GM23338 (cell line): ENCODE results near the gene CRYAB. TPM values are rescaled to one million over a fixed set of nuclear protein-coding genes. Genes with fewer than 3 reads are reported as not detected.
A peak's percentile ranks its signal among the peaks of the same experiment; 100 is the strongest.

Experiments
- ATAC-seq: fragments of 200-7000 bp; cut with Tn5 transposase; 3 replicates; pipeline ENCODE4 v1.9.1; 2020
- DNase-seq: peaks from one replicate; pipeline ENCODE4 v3.0.0-alpha.2; 2015; ENCODE audit warnings: low spot score
- H2AFZ ChIP-seq: fragments of 200-600 bp; sonication (generic); 2 replicates; pipeline ENCODE4 v1.8.0; 2016; ENCODE audit warnings: antibody characterized with exemption, mild to moderate bottlenecking, moderate library complexity
- H3F3A ChIP-seq: fragments of 200-600 bp; sonication (generic); replicated peaks from 2 replicates; pipeline ENCODE4 v1.8.0; 2017; ENCODE audit warnings: antibody characterized with exemption, mixed run types, low read depth
- H3K27ac ChIP-seq: fragments of 200-600 bp; sonication (generic); 2 replicates; pipeline ENCODE4 v1.6.1; 2016; ENCODE audit warnings: low read depth
- H3K27me3 ChIP-seq: fragments of 200-600 bp; sonication (generic); 2 replicates; pipeline ENCODE4 v1.8.0; 2016; ENCODE audit warnings: mild to moderate bottlenecking, mixed run types, moderate library complexity; ENCODE audit not compliant: insufficient read depth
- H3K36me3 ChIP-seq: fragments of 200-600 bp; sonication (generic); 2 replicates; pipeline ENCODE4 v1.8.0; 2016; ENCODE audit warnings: mild to moderate bottlenecking; ENCODE audit not compliant: insufficient read depth
- H3K4me1 ChIP-seq: fragments of 200-600 bp; sonication (generic); 2 replicates; pipeline ENCODE4 v1.8.0; 2016; ENCODE audit warnings: mild to moderate bottlenecking, moderate library complexity; ENCODE audit not compliant: insufficient read depth
- H3K4me2 ChIP-seq: fragments of 200-600 bp; sonication (generic); 2 replicates; pipeline ENCODE4 v1.7.1; 2017; ENCODE audit warnings: mixed run types
- H3K4me3 ChIP-seq: fragments of 200-600 bp; sonication (generic); 2 replicates; pipeline ENCODE4 v1.6.1; 2016; ENCODE audit warnings: mixed run types
- H3K79me2 ChIP-seq: fragments of 200-600 bp; sonication (generic); replicated peaks from 2 replicates; pipeline ENCODE4 v1.8.0; 2017; ENCODE audit warnings: mild to moderate bottlenecking; ENCODE audit not compliant: insufficient read depth
- H3K9me2 ChIP-seq: fragments of 200-600 bp; sonication (generic); 2 replicates; pipeline ENCODE4 v1.8.0; 2017; ENCODE audit not compliant: insufficient read depth
- H4K20me1 ChIP-seq: fragments of 200-600 bp; sonication (generic); replicated peaks from 2 replicates; pipeline ENCODE4 v1.8.0; 2017; ENCODE audit warnings: mild to moderate bottlenecking; ENCODE audit not compliant: insufficient read depth
- H3K27ac Mint-ChIP-seq: 2 replicates; pipeline ENCODE4 v1.8.0; 2020; ENCODE audit warnings: inconsistent platforms, mild to moderate bottlenecking, moderate library complexity, mixed read lengths
- H3K27me3 Mint-ChIP-seq: 3 replicates; pipeline ENCODE4 v1.8.0; 2022; ENCODE audit warnings: low read depth, mild to moderate bottlenecking, moderate library complexity, mixed read lengths, inconsistent platforms; ENCODE audit not compliant: insufficient read depth, poor library complexity
- H3K36me3 Mint-ChIP-seq: 3 replicates; pipeline ENCODE4 v1.8.0; 2021; ENCODE audit warnings: low read depth, mild to moderate bottlenecking, inconsistent platforms, moderate library complexity, mixed read lengths
- H3K4me1 Mint-ChIP-seq: 3 replicates; pipeline ENCODE4 v1.8.0; 2020; ENCODE audit warnings: mild to moderate bottlenecking, inconsistent platforms, mixed read lengths
- H3K4me3 Mint-ChIP-seq: 3 replicates; pipeline ENCODE4 v1.8.0; 2021; ENCODE audit warnings: moderate library complexity, mild to moderate bottlenecking, inconsistent platforms, mixed read lengths
- H3K9me3 Mint-ChIP-seq: 3 replicates; pipeline ENCODE4 v1.8.0; 2020; ENCODE audit warnings: moderate library complexity, mild to moderate bottlenecking, inconsistent platforms, mixed read lengths
- CREB1 ChIP-seq: fragments of 250-450 bp; sonication (Bioruptor Pico); IDR thresholded peaks from 2 replicates; pipeline ENCODE4 v1.5.0; 2020; ENCODE audit warnings: low read depth, mild to moderate bottlenecking, moderate library complexity
- CTCF ChIP-seq, 2 experiments: fragments of 200-600 bp in 1 of 2; sonication (generic) in 1 of 2; conservative IDR thresholded peaks; 2 replicates each; pipeline versions ENCODE4 v1.5.1 to v1.6.1; 2016 to 2017; ENCODE audit warnings: antibody characterized with exemption in 2 of 2, low read depth in 2 of 2, mild to moderate bottlenecking in 2 of 2, moderate library complexity in 1 of 2
- EZH2 ChIP-seq: fragments of 200-600 bp; sonication (generic); IDR thresholded peaks from one replicate; pipeline ENCODE4 v1.8.0; 2017; ENCODE audit warnings: antibody characterized with exemption, mild to moderate bottlenecking, low read depth; ENCODE audit not compliant: unreplicated experiment
- EZH2phosphoT487 ChIP-seq: fragments of 200-600 bp; sonication (generic); IDR thresholded peaks from one replicate; pipeline ENCODE4 v1.8.1; 2018; ENCODE audit warnings: antibody characterized with exemption; ENCODE audit not compliant: unreplicated experiment
- JUNB ChIP-seq: IDR thresholded peaks from one replicate; pipeline ENCODE4 v1.6.1; 2016; ENCODE audit warnings: antibody characterized with exemption; ENCODE audit not compliant: unreplicated experiment
- NANOG ChIP-seq: IDR thresholded peaks from 2 replicates; pipeline ENCODE4 v1.6.1; 2016; ENCODE audit warnings: antibody characterized with exemption, borderline replicate concordance
- POLR2AphosphoS5 ChIP-seq: IDR thresholded peaks from 2 replicates; pipeline ENCODE4 v1.6.1; 2016; ENCODE audit warnings: antibody characterized with exemption, low read depth
- REST ChIP-seq: IDR thresholded peaks from one replicate; pipeline ENCODE4 v1.6.1; 2018; ENCODE audit warnings: antibody characterized with exemption; ENCODE audit not compliant: unreplicated experiment
- STAT1 ChIP-seq: IDR thresholded peaks from one replicate; pipeline ENCODE4 v1.6.1; 2016; ENCODE audit warnings: antibody characterized with exemption; ENCODE audit not compliant: unreplicated experiment
- ZNF114 ChIP-seq: fragments of 250-450 bp; sonication (Bioruptor Pico); IDR thresholded peaks from 2 replicates; pipeline ENCODE4 v1.5.0; 2020; ENCODE audit warnings: mild to moderate bottlenecking, moderate library complexity
- ZNF331 ChIP-seq: fragments of 250-450 bp; sonication (Bioruptor Pico); IDR thresholded peaks from 2 replicates; pipeline ENCODE4 v1.5.0; 2020; ENCODE audit warnings: low read depth, mild to moderate bottlenecking, moderate library complexity
- polyA plus RNA-seq: library from polyadenylated mRNA; unstranded; fragments of >200 nt; fragmentation: Nextera tagmentation; extraction: Ambion mirVana; gene quantifications from 2 replicates; pipeline ENCODE4 v1.2.1, GENCODE V29; 2016
- total RNA-seq: library from RNA; depleted of rRNA; stranded (reverse); fragments of >200 nt; shearing (Covaris generic); gene quantifications from 2 replicates; pipeline ENCODE4 v1.2.3, GENCODE V29; 2014
- TF ChIP-seq, protein P1 (sequence below): IDR thresholded peaks from 2 replicates; pipeline ENCODE4 v1.6.1; 2016; ENCODE audit warnings: antibody characterized with exemption
- TF ChIP-seq, protein P2 (sequence below): fragments of 250-450 bp; sonication (Bioruptor Pico); IDR thresholded peaks from 2 replicates; pipeline ENCODE4 v1.5.0; 2020; ENCODE audit warnings: mild to moderate bottlenecking, moderate library complexity

The CRYAB gene
- total and polyA plus RNA-seq, 2 experiments from 2014 or later, result 6.1 to 9.6 TPM

DNA sequence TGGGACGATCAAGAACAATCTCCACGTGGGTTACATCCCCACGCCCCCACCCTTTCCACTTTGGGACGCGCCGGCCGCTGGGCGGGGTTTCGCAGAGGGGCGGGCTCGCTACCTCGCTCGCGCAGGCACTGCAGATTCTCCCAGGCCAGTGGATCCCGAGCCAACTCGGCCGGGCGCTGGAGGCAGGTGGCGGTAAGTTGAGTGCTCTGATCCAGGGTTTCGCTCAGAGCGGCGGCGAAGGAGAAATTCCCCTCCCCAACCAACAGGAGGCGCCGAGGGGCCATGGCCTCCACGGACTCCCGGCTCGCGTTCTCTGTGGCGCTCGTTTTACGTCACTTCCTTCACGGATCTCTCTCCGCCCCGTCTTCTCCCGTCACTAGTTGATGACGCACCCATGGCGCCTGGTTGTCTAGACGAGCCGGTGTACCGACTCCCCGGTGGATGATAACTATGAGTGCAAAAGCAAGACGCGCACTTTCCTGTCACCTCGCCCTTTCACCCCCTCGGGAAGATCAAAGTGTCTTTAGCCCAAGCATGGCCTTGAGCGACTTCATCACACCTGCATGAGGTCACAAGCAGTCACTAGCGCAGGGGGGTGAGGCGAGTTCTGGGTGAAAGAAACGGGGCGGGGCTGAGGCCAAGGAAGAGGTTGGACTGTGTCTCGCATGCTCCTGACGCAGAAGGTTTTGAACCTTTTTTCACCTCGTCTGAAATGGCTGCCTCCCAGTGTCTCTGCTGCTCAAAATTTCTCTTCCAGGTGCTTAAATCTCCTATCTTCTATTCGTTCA lies 32.5 kb downstream of the CRYAB start, which contains the start of the genes CFAP68 and FDXACB1:
Gene CFAP68, plus strand, starts transcription at position 693 of the 788 bp plus-strand sequence. Its CDS starts 20 bp downstream, at position 713.
Gene FDXACB1, minus strand, starts transcription at position 317 of the 788 bp plus-strand sequence. Its CDS starts 33 bp downstream, at position 284.
- Histone ChIP-seq H3K27me3 (no peaks in the 10 kb centered on the region), H3K4me1 (0 out of 2 replicates have a peak, but pooled peaks cover 9% of the 10 kb centered on the region), H3F3A (peaks cover 5% of the 10 kb centered on the region), H3K36me3 (no peaks in the 10 kb centered on the region), H3K9me2 (no peaks in the 10 kb centered on the region), H3K27ac (peak within 1 kb of the TSS; percentile 92), H2AFZ (peak within 1 kb of the TSS; percentile 99), H4K20me1 (no peaks in the 10 kb centered on the region), H3K4me2 (peak within 1 kb of the TSS; percentile 96), H3K4me3 (peak within 1 kb of the TSS; percentile 72), H3K79me2 (no peaks in the 10 kb centered on the region)
- Mint-ChIP-seq H3K27ac (peak within 1 kb of the TSS; percentile 99), H3K4me3 (peak within 1 kb of the TSS; percentile 94), H3K9me3 (no peaks in the 10 kb centered on the region), H3K4me1 (peaks cover 5% of the 10 kb centered on the region; the same call in 2 of the 3 replicates), H3K36me3 (no peaks in the 10 kb centered on the region), H3K27me3 (peaks cover 5% of the 10 kb centered on the region)
- DNase-seq (peak; percentile 99), ATAC-seq (peak; percentile 98)
- no peak for TF ChIP-seq ZNF331 (CRISPR knock-in tag)
- TF ChIP-seq, protein P1, sequence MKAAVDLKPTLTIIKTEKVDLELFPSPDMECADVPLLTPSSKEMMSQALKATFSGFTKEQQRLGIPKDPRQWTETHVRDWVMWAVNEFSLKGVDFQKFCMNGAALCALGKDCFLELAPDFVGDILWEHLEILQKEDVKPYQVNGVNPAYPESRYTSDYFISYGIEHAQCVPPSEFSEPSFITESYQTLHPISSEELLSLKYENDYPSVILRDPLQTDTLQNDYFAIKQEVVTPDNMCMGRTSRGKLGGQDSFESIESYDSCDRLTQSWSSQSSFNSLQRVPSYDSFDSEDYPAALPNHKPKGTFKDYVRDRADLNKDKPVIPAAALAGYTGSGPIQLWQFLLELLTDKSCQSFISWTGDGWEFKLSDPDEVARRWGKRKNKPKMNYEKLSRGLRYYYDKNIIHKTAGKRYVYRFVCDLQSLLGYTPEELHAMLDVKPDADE, result peak; percentile 71
- no peak for TF ChIP-seq JUNB
- TF ChIP-seq NANOG, result no peak
- TF ChIP-seq STAT1, result no peak
- TF ChIP-seq POLR2AphosphoS5, result peak; percentile 73
- TF ChIP-seq EZH2phosphoT487, result no peak
- no peak for TF ChIP-seq REST
- peak; percentile 66 to 93 for TF ChIP-seq CTCF (conservative IDR thresholded peaks at IDR 0.05; ENCODE audit: low read depth in 2 of 2)
- TF ChIP-seq ZNF114 (CRISPR knock-in tag), result no peak
- TF ChIP-seq, protein P2, sequence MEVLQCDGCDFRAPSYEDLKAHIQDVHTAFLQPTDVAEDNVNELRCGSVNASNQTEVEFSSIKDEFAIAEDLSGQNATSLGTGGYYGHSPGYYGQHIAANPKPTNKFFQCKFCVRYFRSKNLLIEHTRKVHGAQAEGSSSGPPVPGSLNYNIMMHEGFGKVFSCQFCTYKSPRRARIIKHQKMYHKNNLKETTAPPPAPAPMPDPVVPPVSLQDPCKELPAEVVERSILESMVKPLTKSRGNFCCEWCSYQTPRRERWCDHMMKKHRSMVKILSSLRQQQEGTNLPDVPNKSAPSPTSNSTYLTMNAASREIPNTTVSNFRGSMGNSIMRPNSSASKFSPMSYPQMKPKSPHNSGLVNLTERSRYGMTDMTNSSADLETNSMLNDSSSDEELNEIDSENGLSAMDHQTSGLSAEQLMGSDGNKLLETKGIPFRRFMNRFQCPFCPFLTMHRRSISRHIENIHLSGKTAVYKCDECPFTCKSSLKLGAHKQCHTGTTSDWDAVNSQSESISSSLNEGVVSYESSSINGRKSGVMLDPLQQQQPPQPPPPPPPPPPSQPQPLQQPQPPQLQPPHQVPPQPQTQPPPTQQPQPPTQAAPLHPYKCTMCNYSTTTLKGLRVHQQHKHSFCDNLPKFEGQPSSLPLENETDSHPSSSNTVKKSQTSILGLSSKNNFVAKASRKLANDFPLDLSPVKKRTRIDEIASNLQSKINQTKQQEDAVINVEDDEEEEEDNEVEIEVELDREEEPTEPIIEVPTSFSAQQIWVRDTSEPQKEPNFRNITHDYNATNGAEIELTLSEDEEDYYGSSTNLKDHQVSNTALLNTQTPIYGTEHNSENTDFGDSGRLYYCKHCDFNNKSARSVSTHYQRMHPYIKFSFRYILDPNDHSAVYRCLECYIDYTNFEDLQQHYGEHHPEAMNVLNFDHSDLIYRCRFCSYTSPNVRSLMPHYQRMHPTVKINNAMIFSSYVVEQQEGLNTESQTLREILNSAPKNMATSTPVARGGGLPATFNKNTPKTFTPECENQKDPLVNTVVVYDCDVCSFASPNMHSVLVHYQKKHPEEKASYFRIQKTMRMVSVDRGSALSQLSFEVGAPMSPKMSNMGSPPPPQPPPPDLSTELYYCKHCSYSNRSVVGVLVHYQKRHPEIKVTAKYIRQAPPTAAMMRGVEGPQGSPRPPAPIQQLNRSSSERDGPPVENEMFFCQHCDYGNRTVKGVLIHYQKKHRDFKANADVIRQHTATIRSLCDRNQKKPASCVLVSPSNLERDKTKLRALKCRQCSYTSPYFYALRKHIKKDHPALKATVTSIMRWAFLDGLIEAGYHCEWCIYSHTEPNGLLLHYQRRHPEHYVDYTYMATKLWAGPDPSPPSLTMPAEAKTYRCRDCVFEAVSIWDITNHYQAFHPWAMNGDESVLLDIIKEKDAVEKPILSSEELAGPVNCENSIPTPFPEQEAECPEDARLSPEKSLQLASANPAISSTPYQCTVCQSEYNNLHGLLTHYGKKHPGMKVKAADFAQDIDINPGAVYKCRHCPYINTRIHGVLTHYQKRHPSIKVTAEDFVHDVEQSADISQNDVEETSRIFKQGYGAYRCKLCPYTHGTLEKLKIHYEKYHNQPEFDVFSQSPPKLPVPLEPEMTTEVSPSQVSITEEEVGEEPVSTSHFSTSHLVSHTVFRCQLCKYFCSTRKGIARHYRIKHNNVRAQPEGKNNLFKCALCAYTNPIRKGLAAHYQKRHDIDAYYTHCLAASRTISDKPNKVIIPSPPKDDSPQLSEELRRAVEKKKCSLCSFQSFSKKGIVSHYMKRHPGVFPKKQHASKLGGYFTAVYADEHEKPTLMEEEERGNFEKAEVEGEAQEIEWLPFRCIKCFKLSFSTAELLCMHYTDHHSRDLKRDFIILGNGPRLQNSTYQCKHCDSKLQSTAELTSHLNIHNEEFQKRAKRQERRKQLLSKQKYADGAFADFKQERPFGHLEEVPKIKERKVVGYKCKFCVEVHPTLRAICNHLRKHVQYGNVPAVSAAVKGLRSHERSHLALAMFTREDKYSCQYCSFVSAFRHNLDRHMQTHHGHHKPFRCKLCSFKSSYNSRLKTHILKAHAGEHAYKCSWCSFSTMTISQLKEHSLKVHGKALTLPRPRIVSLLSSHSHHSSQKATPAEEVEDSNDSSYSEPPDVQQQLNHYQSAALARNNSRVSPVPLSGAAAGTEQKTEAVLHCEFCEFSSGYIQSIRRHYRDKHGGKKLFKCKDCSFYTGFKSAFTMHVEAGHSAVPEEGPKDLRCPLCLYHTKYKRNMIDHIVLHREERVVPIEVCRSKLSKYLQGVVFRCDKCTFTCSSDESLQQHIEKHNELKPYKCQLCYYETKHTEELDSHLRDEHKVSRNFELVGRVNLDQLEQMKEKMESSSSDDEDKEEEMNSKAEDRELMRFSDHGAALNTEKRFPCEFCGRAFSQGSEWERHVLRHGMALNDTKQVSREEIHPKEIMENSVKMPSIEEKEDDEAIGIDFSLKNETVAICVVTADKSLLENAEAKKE (CRISPR knock-in tag), result no peak
- peak; percentile 99 for TF ChIP-seq CREB1 (CRISPR knock-in tag)
- no peak for TF ChIP-seq EZH2
